COR-L47 (cell line): Measurements from ENCODE around the gene MRPL11.
"Not testable (repeated sequence)": the region's sequence is repeated elsewhere in the genome, so short reads cannot be mapped to it uniquely, and the experiment has no call there.

Experiments
- DNase-seq: peaks from one replicate; lab custom pipeline; 2025; lab: John Stamatoyannopoulos, UW

MRPL11 gene

DNA sequence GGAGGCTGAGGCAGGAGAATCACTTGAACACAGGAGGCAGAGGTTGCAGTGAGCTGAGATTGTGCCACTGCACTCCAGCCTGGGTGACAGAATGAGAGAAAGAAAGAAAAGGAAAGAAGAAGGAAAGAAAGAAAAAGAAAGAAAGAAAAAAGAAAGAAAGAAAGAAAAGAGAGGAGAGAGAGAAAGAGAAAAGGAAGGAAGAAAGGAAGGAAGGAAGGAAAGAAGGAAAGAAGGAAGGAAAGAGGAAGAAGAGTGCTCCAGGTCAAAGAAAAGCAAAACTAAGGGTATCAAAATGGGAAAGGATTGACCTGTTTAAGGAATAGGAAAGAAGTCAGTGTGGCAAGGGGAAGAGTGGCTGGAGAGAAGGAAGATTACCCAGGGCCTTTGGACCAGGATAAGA is 7.4 kb downstream of the MRPL11 start:
- not testable (repeated sequence) for DNase-seq

DNA sequence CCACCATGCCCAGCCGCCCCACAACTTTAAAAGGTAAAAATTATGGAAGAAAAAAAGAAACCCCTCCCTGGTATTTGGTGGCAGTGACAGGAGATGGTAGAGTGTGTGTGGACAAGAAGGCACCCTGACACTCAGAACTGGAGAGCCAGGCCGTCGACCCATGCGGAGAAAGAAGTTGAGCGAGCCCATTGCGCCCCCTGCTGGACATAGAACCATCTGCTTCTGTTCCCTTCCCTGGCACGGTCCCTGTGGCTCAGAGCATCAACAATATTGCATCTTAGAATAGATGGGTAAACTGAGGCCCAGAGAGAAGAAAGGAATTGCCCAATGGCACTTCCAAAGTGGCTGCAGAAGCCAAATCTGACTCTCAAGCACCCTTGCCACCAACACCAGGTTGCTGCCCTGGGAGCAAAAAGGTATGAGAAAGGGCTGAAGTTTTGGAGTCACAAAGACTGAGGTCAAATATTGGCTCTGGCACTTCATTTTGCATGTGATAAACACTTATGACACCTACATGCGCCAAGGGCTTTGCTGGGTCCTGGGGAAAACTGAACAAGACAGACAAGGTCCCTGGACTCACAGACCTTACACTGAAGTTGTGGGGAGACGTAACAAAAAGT is 8.6 kb downstream of the MRPL11 start:
- DNase-seq = peak; percentile 79

DNA sequence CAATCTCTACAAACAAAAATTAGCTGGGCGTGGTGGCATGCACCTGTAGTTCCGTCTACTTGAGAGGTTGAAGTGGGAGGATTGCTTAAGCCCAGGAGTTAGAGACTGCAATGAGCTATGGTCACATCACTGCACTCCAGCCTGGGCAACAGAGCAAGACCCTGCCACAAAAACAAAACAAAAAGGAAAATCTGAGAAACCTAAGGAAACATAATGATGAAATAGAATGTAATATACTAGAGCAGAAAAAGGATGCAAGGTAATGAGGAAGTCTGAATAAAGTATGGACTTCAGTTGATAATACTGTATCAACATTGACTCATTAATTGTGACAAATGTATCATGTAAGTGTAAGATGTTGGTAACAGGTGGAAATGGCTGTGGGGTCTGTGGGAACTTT is 9.7 kb downstream of the MRPL11 start:
- DNase-seq = no peak

DNA sequence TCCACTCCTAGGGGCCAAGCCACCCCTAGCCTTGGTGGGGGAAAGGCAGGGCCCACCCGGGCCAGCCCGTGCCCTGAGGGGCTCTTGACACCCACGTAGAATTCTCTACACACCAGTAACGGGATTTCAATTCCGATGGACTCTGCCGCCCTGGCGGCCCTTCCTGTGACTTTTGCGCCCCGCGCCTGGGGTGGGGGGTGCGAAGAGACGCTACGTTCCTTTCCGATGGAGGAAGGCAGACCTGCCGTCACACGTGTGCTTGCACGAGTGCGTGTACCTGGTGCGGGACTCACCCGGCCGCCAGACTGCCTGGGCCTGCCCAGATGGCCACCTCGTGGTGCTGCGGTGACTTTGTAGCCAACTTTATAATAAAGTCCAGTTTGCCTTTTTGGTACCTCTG is 12.3 kb downstream of the MRPL11 start:
- no peak for DNase-seq

DNA sequence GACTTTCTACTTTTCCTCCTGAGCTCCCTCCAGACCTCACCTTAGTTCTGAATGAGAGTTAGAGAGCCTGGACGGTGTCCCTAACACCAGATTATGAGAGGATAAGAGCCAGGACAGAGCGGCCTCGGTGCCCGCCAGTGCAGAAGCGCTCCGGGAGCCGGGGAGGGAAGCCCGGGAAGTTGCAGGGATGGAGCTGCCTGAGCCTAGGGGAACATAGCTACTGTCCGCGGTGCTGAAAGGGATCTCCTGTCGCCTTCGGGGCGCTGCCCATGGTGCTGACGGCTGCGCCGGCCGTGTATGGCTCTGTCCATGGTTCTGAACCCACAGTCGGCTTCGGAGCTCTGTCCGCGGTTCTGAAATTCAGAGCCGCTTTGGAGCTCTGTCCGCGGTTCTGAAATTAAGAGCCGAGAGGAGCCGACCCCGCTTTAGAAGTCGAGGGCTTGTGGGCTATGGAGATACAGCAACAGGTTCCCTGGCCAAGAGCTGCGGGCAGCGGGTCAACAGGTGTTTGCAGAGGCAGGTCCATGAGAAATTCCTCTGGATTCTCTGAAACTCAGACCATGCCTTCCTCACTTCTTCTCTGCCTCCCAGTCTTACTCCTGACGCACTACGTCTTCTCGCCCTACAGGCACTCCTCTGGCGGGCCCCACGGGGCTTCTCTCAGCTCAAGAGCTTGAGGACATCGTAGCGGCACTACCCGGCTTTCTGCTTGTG is 17.0 kb downstream of the MRPL11 start:
- no peak for DNase-seq

DNA sequence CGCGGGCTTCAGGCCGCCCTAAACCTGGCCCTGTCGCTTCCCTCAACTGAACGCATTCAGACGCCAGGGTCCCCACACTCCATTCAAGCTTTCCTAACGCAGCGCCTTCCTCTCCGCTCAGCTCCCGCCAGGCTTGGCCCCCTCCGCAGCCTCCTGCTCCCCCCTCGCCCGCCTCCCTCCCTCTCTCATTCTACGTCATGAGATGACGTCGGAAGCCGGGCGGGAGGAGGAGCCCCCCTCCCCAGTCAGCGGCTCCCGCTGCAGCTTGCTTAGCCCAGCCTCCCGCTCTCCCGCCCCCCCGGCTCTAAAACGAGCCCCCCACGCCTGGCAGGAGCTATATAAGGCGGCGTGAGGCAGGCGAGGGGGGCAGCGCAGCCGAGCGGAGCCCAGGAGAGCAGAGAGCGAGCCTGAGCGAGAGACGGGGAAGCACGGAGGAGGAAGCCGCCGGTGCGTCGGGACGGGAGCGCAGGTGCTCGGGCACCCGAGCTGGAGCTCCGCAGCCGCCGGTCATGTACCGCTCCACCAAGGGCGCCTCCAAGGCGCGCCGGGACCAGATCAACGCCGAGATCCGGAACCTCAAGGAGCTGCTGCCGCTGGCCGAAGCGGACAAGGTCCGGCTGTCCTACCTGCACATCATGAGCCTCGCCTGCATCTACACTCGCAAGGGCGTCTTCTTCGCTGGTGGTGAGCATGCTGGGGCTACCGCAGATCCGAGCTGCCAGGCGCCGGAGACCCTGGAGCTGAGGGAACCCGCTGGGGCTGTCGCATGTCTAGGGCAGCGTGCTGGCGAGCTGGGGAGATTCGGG is 17.8 kb downstream of the MRPL11 start, which contains the start of gene NPAS4:
Gene NPAS4 (plus strand): TSS at position 365 of the 806 bp plus-strand sequence. CDS start 145 bp downstream, at position 510.
- DNase-seq = peak; percentile 56

DNA sequence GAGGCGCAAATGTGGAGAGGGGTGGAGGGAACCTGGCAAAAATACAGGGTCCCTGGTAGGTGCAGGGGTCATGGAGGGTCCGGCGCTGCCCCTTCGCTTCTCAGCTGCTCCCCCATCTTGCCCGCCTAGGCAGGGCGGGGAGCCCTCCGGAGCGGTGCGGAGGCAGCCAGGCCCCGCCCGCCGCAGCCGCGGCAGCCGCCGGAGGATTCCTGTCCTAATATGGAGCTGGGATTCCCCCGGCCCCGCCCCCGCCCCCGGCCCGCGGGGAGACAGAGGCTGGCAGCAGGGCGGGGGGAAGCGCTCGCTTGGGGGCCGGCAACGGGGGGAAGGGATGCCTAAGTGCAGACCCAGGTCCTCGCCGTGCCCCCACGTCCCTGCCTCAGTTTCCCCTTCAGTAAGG is 18.8 kb downstream of the MRPL11 start:
- peak; percentile 24 for DNase-seq

DNA sequence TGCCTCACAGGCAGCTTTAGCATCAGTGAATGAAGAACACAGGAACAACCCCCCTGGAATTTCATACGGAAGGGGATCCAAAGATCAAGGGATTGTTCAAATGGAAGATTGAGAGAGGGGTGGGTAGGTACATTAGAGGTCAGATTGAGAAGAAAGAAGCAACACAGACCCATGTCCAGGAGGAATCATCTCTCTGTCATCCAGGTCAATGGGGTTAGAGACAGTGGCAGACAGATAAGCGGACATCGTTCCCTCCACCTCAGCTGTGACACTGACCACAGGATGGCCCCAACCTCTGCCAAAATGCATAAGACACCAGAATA is 19.7 kb downstream of the MRPL11 start:
- DNase-seq = no peak

DNA sequence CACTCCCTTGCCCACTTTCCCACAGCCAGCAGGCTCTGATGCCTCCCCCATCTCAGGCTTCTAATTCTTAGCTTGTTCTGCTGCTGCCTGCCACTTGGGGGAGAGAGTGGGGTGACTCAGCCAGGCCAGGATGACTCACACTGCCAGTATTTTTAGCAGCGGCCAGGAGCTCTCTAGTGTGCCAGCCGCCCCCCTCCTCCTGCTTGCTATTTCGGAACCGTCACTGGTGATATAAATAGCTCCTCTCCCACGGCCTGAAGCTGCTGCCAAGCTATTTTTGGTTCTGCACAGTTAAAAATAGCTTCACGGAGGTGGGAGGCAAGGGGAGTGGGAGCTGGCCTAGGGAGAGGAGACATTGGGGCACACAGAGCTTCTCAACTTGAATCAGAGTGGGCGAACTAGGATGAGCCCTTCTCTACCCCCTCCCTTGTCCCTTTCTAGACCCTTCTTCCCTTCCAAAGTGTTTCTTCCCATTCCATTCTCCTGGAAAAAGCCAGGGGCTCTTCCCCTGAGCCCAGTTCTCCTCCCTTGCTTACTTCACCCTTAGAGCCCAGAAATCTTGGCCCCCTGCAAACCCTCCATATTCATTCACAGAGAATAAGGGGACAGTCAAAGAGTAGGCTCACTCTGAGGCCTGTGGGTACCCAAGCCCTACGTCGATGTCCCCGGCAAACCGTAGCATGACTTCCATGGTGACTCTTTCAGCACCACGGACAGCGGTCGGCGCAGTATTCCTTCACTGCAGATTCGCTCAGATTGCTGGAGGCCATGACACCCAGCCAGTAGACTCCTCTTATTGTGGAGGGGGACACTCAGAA is 20.3 kb downstream of the MRPL11 start:
- DNase-seq = peak; percentile 52

DNA sequence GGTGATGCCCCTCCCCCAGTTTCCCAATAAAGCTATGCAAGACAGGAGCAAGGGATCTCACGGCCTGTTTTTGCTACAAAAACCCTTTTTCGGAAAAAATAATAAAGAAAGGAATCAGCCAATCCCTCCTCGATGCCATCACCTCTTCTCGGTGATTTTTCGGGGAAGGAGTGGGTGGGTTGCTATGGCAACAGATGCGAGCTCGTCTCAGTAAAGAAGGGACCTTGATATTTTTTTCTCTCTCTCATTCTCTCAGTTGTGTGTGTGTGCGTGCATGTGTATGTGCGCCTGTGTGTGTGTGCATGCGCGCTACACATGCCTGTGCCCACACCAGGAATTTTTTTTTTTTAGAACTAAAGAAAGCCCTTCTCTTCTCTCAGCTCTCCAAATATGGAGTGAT is 21.6 kb downstream of the MRPL11 start:
- no peak for DNase-seq

DNA sequence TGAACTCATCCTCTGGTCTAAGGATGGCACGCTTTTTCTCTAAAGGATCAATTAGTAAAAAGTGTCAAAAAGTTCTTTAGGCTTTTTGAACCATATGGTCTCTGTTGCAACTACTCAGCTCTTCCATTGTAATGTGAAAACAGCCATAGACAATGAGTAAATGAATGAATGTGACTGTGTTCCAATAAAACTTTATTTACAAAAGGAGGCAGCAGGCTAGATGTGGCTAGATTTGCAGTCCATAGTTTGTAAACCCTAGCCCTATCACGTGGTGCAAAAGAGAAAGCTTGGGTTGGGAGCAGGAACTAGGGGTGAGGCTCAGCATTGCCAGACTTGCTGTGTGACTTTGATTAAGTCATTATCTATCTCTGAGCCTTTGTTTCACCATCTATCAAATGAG is 23.2 kb downstream of the MRPL11 start:
- DNase-seq = no peak

DNA sequence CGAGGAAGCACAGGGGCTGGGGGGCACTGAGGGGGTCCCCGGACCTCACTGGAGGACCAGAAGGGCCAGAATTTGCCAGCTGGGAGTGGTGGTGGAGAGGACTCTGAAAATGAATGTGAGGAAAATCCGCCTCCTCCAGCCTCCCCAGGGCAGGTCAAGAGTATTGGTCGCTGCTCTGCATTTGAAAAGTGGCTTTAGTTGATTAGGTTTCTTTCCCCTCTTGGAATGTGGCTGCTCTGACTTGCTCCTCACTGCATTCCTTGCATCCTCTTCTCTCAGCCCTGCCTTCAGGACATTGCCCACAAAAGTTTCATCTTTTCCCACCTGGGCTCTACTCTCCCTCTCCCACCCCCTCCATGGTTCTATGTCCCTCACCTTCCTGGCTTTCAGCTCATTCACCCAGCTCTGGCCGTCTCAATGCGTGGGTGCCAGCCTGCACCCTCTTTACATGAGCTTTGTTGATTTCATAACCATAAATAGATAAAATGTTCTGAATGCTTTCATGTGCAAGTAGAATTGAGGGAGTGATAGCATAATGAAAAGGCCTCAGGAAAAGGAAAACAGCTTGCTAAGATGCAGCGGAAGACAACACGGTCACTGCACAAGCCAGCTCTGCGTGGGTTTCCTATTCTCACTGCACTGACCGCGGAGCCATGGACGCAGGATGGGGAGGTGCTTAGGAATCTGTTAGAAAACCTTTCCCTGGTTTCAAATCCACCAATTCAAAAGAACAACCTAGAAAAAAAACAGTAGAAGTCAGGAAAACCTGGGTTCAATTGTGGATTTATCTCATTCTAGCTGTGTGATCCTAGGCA is 24.3 kb downstream of the MRPL11 start:
- DNase-seq = no peak

DNA sequence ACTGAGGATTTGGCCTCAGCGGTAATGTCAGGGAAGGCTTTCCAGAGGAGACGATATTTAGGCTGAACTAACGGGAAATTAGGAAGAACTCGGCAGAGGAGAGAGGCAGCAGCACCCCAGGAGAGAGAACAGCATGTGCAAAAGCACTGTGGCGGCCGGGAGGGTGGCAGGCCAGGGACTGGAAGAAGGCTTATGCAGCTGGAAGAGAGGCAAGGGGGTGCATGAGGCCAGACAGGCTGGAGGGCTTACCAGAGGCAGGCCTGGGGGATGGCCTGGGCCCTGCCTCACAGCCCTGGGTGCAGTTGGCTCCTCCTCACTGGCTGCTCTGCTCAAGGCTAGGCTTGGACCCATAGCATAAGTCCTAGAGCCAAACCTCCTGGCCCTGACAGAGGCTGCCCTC is 25.5 kb downstream of the MRPL11 start:
- DNase-seq = no peak

DNA sequence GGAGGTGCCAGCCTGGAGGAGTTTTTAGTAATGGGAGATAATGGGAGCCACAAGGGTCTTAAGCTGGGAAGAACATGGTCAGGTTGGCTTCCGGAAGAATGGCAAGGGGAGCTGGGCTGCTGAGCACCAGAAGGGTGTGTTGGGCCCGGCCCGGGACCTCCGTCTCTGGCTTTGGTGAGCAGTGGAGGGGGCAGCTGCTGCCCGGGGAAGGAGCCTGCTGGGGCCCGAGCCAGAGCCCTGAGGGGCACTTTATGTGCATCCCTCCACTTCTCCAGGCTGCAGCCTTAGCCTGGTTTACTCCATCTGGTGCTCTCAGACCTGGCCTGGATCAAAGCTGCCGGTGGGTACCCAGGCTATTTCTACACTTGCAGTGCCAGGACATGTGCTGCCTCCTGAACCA is 26.5 kb downstream of the MRPL11 start:
- no peak for DNase-seq

DNA sequence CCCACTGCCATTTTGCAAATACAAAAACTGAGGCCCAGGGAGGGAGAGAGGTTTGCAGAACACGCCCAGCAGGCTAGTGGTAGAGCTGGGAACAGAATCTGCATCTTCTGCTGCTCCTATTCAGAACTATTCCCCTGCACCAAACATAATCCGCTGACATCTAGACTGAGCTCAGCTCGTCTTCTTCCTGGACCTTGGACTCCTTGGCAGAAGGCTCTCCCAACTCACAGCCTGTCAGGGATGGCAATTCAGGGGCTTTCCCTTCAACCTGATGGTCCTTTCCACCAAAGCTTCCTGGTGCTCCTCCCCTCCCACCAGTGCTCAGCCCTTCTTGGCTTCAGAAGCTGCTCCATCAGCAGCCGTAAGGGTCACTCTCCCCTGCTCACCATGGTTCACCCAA is 27.3 kb downstream of the MRPL11 start:
- no peak for DNase-seq

DNA sequence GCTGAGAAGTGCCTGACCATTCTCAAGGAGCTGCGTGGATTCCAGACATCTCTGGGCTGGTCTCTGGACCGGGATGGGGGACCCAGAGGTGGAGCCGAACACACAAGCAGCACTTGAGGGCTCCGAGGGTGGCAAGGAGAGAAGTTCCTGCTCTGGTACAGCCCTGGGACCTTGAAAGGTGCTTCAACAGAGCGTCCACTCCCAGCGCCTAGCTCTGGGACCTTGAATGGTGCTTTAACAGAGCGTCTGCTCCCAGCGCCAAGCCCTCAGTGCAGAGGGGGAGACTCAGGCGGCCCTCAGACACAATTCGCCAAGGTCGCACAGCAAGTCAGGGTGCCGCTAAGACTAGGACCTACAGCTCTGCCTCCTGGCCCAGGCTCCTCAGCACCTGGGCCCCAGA is 28.5 kb downstream of the MRPL11 start:
- DNase-seq = no peak

DNA sequence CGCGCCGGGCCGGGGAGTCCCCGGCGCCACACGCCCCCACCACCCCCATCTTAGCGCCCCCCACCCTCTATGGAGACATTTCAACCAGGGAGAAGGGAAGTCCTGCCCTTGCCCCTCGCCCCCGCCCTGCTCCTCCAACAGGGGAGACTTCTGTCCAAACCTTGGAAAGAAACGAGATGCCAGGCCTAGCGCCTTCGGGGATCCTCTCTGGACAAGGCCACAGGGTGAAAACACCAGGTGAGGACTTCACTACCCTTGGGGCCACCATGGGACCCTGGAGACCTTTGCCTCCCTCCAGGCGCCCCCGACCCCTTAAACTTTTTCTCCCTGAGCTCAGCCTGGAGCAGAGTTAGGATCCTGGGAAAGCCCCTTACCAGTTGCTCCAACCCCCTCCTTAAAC is 29.4 kb downstream of the MRPL11 start:
- DNase-seq = no peak

DNA sequence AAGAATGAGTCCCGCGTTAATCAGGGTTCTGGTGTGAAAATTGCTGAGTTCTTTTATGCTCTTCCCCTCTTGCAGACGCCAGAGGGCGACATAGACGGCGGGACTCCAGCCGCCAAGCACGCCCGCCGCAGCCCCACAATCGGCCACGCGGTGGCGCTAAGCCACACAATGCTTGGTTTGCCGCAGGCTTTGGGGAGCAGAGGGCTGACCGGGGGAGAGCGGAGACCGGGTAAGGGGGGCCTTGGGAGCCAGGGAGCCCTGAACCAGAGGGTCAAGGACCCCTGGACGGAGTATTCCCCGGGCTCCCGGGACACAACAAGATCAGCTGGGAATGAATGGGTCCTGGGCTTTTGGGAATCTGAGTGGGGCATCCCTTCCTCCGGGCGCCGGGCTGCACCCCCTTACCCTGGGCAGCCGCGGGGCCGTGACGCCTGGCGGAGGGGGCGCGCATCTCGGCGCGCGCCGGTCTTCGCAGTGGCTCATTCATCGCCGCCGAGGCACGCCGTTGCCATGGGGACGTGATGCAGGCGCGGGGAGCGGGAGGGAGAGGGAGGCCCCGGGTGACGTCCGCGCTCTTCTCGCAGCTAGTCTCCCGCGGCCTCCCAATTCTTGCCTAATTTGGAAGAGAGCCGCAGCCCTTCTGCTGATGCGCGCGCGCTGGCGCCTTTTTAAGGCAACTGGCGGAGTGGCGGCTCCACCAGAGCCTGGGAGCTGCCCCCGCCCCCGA is 30.0 kb downstream of the MRPL11 start:
- peak; percentile 96 for DNase-seq

DNA sequence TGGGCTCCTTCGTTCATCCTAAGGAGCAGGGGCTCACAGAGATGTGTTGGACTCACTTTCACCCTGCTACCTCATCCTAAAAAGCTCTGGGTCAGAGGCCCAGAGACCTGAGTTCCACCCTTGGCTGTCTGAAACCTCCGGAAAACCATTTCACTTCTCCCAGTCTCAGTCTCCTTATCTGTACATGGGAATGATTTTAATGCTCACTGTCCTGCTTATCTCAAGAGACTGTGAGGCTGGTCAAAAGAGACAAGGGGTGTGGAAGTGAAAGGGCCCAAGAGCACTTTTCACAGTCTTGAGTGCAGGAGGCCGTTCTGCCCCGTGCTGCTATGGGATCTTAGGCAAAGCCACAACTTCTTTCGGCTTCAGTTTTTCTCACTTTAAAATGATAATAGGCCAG is 31.0 kb downstream of the MRPL11 start:
- DNase-seq = no peak

DNA sequence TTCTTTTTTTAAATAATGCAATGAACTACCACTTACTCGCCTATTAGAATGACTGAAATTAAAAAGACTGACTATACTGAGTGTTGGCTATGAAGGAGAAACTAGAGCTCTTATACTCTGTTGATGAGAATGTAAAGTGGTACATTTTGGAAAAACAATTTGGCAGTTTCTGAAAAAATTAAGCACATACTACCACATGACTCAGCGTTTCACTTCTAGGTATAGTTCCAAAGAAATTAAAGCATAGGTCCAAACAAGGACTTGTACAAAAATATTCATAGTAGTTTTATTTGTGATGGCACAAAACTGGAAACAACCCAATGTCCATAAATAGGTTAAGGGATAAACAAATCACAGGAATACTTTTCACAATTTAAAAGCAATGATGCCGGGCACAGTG is 44.7 kb downstream of the MRPL11 start:
- DNase-seq = no peak

DNA sequence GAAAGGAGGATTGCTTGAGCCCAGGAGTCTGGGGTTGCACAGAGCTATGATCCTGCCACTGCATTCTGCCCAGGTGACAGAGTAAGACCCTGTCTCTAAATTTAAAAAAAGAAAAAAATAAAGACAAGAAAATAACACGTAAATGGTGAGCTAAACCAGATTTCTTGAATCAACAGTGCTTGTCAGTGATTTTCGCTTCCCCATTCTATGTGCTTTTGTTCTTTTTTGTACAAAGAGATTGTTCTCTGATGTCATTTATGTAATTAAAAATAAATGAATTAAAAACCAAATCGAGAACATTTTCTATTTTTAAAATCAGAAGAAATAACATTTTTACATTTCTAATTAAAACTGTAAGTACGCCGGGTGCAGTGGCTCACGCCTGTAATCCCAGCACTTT is 47.3 kb downstream of the MRPL11 start:
- no peak for DNase-seq
